ENCODE data around the gene H2BK1.

- TF ChIP-seq CTCF (IDR thresholded peaks at IDR 0.05) (no peak), POLR2A (IDR thresholded peaks at IDR 0.05) (no peak)
Observed at GRCh38 chr7:151189038-151189437, 21.2 kb downstream of the H2BK1 start.

Measured in heart left ventricle (tissue), 13 donors.